Measurements from ENCODE around the gene TRPV4. TPM values are rescaled to one million over a fixed set of nuclear protein-coding genes. Genes with fewer than 3 reads are reported as not detected.

The TRPV4 gene
- polyA plus RNA-seq, 1 of the 3 experiments (the other 2 are of a cell fraction): 5.2 TPM

- no peak for TF ChIP-seq USF1 (IDR thresholded peaks at IDR 0.05; ENCODE audit: borderline replicate concordance, low read depth)
Observed at GRCh38 chr12:109815225-109815624, 18.0 kb downstream of the TRPV4 start (continued).

GRCh38 chr12:109814600-109815150, 18.5 kb downstream of the TRPV4 start:
- Histone ChIP-seq H3K4me3 (ENCODE audit: low read depth in 2 of 2, low read length in 1 of 2) (no peak overlapping the region), H3K79me2 (ENCODE audit: insufficient read depth) (no peaks in the 10 kb centered on the region), H3K9me3 (no peaks in the 10 kb centered on the region), H3K9ac (no peak overlapping the region), H3K9me2 (no peaks in the 10 kb centered on the region), H2AFZ (ENCODE audit: low read depth) (no peak overlapping the region), H3K4me1 (ENCODE audit: control insufficient read depth in 1 of 2, insufficient read depth in 2 of 2, low read depth in 1 of 2, low read length in 1 of 2) (no peaks in the 10 kb centered on the region), H4K20me1 (ENCODE audit: insufficient read depth) (no peaks in the 10 kb centered on the region), H3K27ac (ENCODE audit: low read depth in 2 of 2, low read length in 1 of 2) (no peak overlapping the region), H3K36me3 (replicated peaks in 1 of 2; ENCODE audit: control insufficient read depth in 1 of 2, insufficient read depth in 2 of 2, low read length in 1 of 2) (peaks cover 0 to 8% of the 10 kb centered on the region in 2 experiments), H3K27me3 (ENCODE audit: insufficient read depth) (no peaks in the 10 kb centered on the region), H3K4me2 (no peak overlapping the region), H3F3A (replicated peaks; ENCODE audit: insufficient read depth) (no peaks in the 10 kb centered on the region)
- no peak for DNase-seq
- ChIA-PET CTCF (interaction anchor here (0.6 to 2.3 kb wide), 3 partner anchors 9 to 38 kb away, joined by 3 to 15 read pairs (median 11); no protein-coding TSS in a partner anchor), POLR2A (no interaction called here)
- no CpG with 5 or more reads among the region's 20 CpGs for WGBS (ENCODE audit: low lambda C conversion rate)
- no peak for TF ChIP-seq USF1 (IDR thresholded peaks at IDR 0.05; ENCODE audit: borderline replicate concordance, low read depth)
- TF ChIP-seq RFX5 (IDR thresholded peaks at IDR 0.05; ENCODE audit: low read length): no peak
- no peak for TF ChIP-seq EP300 (IDR thresholded peaks at IDR 0.05; ENCODE audit: borderline replicate concordance in 1 of 2, low read depth in 1 of 2, low read length in 1 of 2)
- no peak for TF ChIP-seq GATA2 (CRISPR knock-in tag; IDR thresholded peaks at IDR 0.05)
- TF ChIP-seq FOXJ3 (CRISPR knock-in tag; IDR thresholded peaks at IDR 0.05): no peak
- no peak for TF ChIP-seq YY1 (IDR thresholded peaks at IDR 0.05; ENCODE audit: low read depth)
- TF ChIP-seq EZH2phosphoT487 (IDR thresholded peaks at IDR 0.05; ENCODE audit: borderline replicate concordance, low read depth): no peak
- no peak for TF ChIP-seq USF2 (IDR thresholded peaks at IDR 0.05; ENCODE audit: borderline replicate concordance, low read depth, low read length)
- TF ChIP-seq SIN3A (IDR thresholded peaks at IDR 0.05; ENCODE audit: borderline replicate concordance, low read depth, low read length): no peak
- TF ChIP-seq NFIC (IDR thresholded peaks at IDR 0.05; ENCODE audit: borderline replicate concordance): no peak
- no peak for TF ChIP-seq FOXM1 (IDR thresholded peaks at IDR 0.05; ENCODE audit: low read depth)
- no peak for TF ChIP-seq TAF1 (IDR thresholded peaks at IDR 0.05; ENCODE audit: borderline replicate concordance, low read depth, low read length)
- no peak for TF ChIP-seq NRF1 (IDR thresholded peaks at IDR 0.05; ENCODE audit: low read depth, low read length)
- TF ChIP-seq PBX3 (IDR thresholded peaks at IDR 0.05): no peak
- no peak for TF ChIP-seq GABPA (IDR thresholded peaks at IDR 0.05; ENCODE audit: low read depth)
- TF ChIP-seq JUND (IDR thresholded peaks at IDR 0.05): no peak
- TF ChIP-seq POLR2AphosphoS5 (IDR thresholded peaks at IDR 0.05; ENCODE audit: low read depth, low read length): no peak
